ENCODE results near the gene GLP2R.

GRCh38 chr17:9878356-9878755, 52.6 kb downstream of the GLP2R start:
- TF ChIP-seq CTCF (IDR thresholded peaks at IDR 0.05): no peak
- no peak for TF ChIP-seq REST (IDR thresholded peaks at IDR 0.05; ENCODE audit: insufficient read depth in 1 of 2, low read depth in 2 of 2, low read length in 1 of 2)
- no peak for TF ChIP-seq TCF7L2 (IDR thresholded peaks at IDR 0.05; ENCODE audit: low read depth, low read length)

Measured in Panc1 (cell line).